ENCODE measurements around the gene LRRC19.

The LRRC19 gene

GRCh38 chr9:26995810-26996209 lies 9.7 kb downstream of the LRRC19 start:
- Histone ChIP-seq H3K27me3 (ENCODE audit: low read depth) (no peaks in the 10 kb centered on the region), H3K9me3 (no peaks in the 10 kb centered on the region), H3K4me3 (no peak overlapping the region), H3K4me1 (no peaks in the 10 kb centered on the region), H3K36me3 (replicated peaks) (no peaks in the 10 kb centered on the region)
- DNase-seq (ENCODE audit: low spot score in 2 of 2) = no peak
- in situ Hi-C loops (cut with MboI; ENCODE audit: low sequenced_read_pairs) = no loop called here

GRCh38 chr9:26983340-26983739 lies 22.1 kb downstream of the LRRC19 start:
- no peaks in the 10 kb centered on the region for H3K9me3 ChIP-seq
- H3K4me1 ChIP-seq = no peaks in the 10 kb centered on the region
- no peak for DNase-seq (ENCODE audit: low spot score in 2 of 2)
- peaks cover 10% of the 10 kb centered on the region for H3K36me3 ChIP-seq (replicated peaks)
- no peaks in the 10 kb centered on the region for H3K27me3 ChIP-seq (ENCODE audit: low read depth)
- in situ Hi-C loops (cut with MboI; ENCODE audit: low sequenced_read_pairs) = no loop called here
- no peak overlapping the region for H3K4me3 ChIP-seq

GRCh38 chr9:26975728-26976707 lies 29.5 kb downstream of the LRRC19 start:
- H3K4me3 ChIP-seq = no peak overlapping the region
- no peaks in the 10 kb centered on the region; the same call in none of the 2 replicates for H3K9me3 ChIP-seq
- peak in 1 of 2 experiments; percentile 18 for DNase-seq (ENCODE audit: low spot score in 2 of 2)
- peaks cover 3% of the 10 kb centered on the region; the same call in 1 of the 2 replicates for H3K4me1 ChIP-seq
- no peaks in the 10 kb centered on the region for H3K36me3 ChIP-seq (replicated peaks)
- H3K27me3 ChIP-seq (ENCODE audit: low read depth) = no peaks in the 10 kb centered on the region
- in situ Hi-C loops (cut with MboI; ENCODE audit: low sequenced_read_pairs) = no loop called here

DNA sequence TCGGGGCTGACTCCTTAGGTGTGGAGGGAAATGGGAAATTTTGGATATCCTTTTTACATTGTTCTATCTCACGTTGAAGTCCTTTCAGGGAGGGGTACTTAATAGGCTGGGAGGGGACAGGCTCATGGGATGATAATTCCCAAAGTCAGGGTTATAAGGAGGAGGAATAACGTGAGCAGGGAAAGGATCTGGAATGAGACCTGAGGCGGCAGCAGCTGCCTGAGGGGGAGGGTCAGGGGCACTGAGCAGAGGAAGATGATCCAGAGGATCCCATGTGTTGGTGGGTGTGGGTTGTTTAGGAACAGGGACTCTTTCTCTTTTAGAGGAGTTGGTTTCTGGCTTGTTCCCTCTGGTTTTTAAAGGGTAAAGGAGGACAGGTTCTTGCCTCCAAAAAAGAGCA lies 30.5 kb downstream of the LRRC19 start:
- in situ Hi-C loops (cut with MboI; ENCODE audit: low sequenced_read_pairs) = no loop called here
- Histone ChIP-seq H3K27me3 (ENCODE audit: low read depth) (no peaks in the 10 kb centered on the region), H3K4me1 (peaks cover 3% of the 10 kb centered on the region; the same call in 1 of the 2 replicates), H3K9me3 (no peaks in the 10 kb centered on the region; the same call in none of the 2 replicates), H3K36me3 (replicated peaks) (no peaks in the 10 kb centered on the region), H3K4me3 (no peak overlapping the region)
- no peak for DNase-seq (ENCODE audit: low spot score in 2 of 2)

- no peaks in the 10 kb centered on the region; the same call in none of the 2 replicates for H3K9me3 ChIP-seq
- in situ Hi-C loops (cut with MboI; ENCODE audit: low sequenced_read_pairs) = no loop called here
- DNase-seq (ENCODE audit: low spot score in 2 of 2) = no peak
- peaks cover 3% of the 10 kb centered on the region; the same call in 1 of the 2 replicates for H3K4me1 ChIP-seq
- no peaks in the 10 kb centered on the region for H3K27me3 ChIP-seq (ENCODE audit: low read depth)
- H3K4me3 ChIP-seq = no peak overlapping the region
- no peaks in the 10 kb centered on the region for H3K36me3 ChIP-seq (replicated peaks)
Measured at GRCh38 chr9:26973989-26974388, 31.5 kb downstream of the LRRC19 start.

- H3K36me3 ChIP-seq (replicated peaks) = no peaks in the 10 kb centered on the region
- H3K9me3 ChIP-seq = no peaks in the 10 kb centered on the region; the same call in none of the 2 replicates
- no peak for DNase-seq (ENCODE audit: low spot score in 2 of 2)
- H3K4me1 ChIP-seq = peaks cover 3% of the 10 kb centered on the region; the same call in 1 of the 2 replicates
- in situ Hi-C loops (cut with MboI; ENCODE audit: low sequenced_read_pairs) = no loop called here
- H3K27me3 ChIP-seq (ENCODE audit: low read depth) = no peaks in the 10 kb centered on the region
- no peak overlapping the region for H3K4me3 ChIP-seq
Measured at GRCh38 chr9:26971721-26972120, 33.8 kb downstream of the LRRC19 start.

GRCh38 chr9:26956860-26957233 lies 48.6 kb downstream of the LRRC19 start:
- Histone ChIP-seq H3K27me3 (ENCODE audit: low read depth) (no peaks in the 10 kb centered on the region), H3K4me3 (peak overlapping the region; percentile 44), H3K36me3 (replicated peaks) (no peaks in the 10 kb centered on the region), H3K9me3 (no peaks in the 10 kb centered on the region), H3K4me1 (peaks cover 11% of the 10 kb centered on the region)
- in situ Hi-C loops (cut with MboI; ENCODE audit: low sequenced_read_pairs) = no loop called here
- no peak for DNase-seq (ENCODE audit: low spot score in 2 of 2)

DNA sequence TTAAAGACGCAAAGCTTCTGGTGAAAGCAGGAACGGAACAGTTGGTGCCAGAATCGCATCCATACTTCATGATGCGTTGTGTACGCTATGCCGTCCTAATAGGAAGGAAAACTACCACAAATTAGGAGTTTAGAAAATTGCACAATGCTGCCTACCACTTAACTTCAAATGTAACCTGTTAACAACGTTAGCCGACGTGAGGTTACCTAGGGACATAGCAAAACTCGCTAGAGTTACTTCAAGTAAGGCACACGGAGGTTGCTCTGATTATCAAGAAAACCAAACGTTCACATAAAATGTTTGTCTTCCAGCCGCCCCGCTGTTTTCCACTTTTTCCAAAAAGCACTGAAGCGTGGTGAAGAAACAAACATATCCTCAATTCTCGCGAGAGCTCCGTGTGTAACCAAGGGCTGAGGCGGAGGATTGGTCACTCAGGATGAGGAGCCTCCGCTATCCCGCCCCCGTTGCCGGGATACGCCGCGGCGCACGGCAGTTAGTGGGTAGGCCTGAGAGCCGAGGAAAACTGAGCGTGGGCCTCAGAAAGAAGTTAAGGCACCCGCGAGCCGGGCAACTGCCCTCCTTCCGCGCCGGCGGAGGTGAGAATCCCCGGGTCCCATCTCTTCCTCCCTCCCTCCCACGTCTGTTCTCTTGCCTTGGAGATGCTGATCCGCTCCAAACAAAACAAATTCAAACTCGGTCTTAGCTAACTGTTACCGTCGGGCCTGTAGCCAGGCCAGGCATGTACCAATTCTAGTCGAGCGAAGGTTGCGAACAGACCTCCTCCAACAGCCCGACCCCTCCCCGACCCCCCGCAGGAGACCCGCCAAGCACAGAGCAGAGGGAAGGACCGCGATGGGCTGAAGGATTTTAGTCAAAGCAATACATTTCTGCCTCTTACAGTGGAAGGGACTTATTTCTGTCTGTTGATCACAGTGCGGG lies 49.3 kb downstream of the LRRC19 start, which contains the start of gene IFT74:
IFT74 (plus strand) TSS at position 492 of the 939 bp plus-strand sequence. CDS start 5,556 bp downstream, outside the sequence.
- DNase-seq (ENCODE audit: low spot score in 2 of 2) = peak; percentile 94 to 96
- Histone ChIP-seq H3K9me3 (no peaks in the 10 kb centered on the region), H3K36me3 (replicated peaks) (no peaks in the 10 kb centered on the region), H3K4me1 (peaks cover 11% of the 10 kb centered on the region), H3K4me3 (peak within 1 kb of the TSS; percentile 44), H3K27me3 (ENCODE audit: low read depth) (no peaks in the 10 kb centered on the region)
- in situ Hi-C loops (cut with MboI; ENCODE audit: low sequenced_read_pairs) = no loop called here

DNA sequence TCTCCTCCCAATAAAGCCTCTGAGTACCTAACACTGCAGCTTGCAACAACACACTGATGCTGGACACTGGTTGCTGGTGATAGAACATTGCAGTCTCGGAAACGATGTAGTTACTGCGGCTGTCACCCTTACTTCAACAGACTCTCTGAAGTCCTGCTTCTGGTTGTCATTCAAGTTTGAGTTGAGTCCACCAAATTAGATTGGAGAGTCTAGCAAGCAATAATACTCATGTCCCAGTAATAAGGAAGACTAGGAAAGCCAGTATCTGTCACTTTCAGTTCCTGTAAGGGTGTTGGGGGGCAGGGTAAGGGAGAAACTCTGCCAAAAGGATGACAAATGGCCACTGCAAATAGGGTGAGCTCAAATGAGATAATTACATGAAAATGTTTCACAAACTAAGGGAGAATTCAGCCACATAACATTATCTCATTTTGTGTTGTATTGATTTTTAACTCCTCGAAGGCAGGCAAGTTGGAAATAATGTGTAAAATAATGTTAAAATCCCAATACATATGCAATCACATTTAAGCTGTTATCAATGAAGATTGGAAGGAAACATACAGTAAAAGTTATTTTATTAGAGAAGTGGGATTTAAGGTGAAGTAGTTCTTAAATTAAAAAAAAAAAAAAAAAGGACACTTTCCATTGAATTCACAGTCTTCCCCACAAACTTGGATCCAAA lies 50.1 kb downstream of the LRRC19 start:
- no peaks in the 10 kb centered on the region for H3K27me3 ChIP-seq (ENCODE audit: low read depth)
- peaks cover 11% of the 10 kb centered on the region for H3K4me1 ChIP-seq
- peak overlapping the region; percentile 44 for H3K4me3 ChIP-seq
- DNase-seq (ENCODE audit: low spot score in 2 of 2) = no peak
- in situ Hi-C loops (cut with MboI; ENCODE audit: low sequenced_read_pairs) = no loop called here
- no peaks in the 10 kb centered on the region for H3K36me3 ChIP-seq (replicated peaks)
- H3K9me3 ChIP-seq = no peaks in the 10 kb centered on the region

DNA sequence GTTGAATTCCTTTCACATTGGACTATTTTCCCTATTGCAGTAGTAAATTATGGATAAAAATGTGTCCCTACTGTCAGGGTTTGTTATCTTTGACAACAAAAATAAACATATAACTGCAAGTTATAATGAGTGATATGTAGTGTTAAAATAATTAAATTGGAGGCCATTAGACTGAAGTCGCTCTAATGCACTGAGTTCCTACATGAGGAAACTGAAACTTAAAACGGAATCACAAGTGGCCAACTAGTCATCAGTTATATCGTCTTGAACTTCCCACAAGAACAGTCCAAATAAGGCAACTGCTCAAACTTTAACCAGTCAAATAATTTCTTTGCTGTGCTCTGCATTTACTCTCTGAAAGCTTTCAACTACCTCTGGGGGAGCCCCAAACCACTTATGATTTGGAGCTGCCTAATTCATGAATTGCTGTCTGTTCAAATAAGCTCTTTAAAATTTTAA lies 51.4 kb downstream of the LRRC19 start:
- in situ Hi-C loops (cut with MboI; ENCODE audit: low sequenced_read_pairs) = no loop called here
- DNase-seq (ENCODE audit: low spot score in 2 of 2) = no peak

GRCh38 chr9:26951794-26952193 lies 53.7 kb downstream of the LRRC19 start:
- in situ Hi-C loops (cut with MboI; ENCODE audit: low sequenced_read_pairs) = no loop called here
- no peak overlapping the region for H3K4me3 ChIP-seq
- peaks cover 5% of the 10 kb centered on the region for H3K4me1 ChIP-seq
- H3K9me3 ChIP-seq = no peaks in the 10 kb centered on the region
- no peak for DNase-seq (ENCODE audit: low spot score in 2 of 2)
- no peaks in the 10 kb centered on the region for H3K27me3 ChIP-seq (ENCODE audit: low read depth)
- no peaks in the 10 kb centered on the region for H3K36me3 ChIP-seq (replicated peaks)

More for the DNA sequence above, 51.4 kb downstream of the LRRC19 start:
- peaks cover 11% of the 10 kb centered on the region for H3K4me1 ChIP-seq
- H3K9me3 ChIP-seq = no peaks in the 10 kb centered on the region
- H3K36me3 ChIP-seq (replicated peaks) = no peaks in the 10 kb centered on the region
- no peak overlapping the region for H3K4me3 ChIP-seq
- H3K27me3 ChIP-seq (ENCODE audit: low read depth) = no peaks in the 10 kb centered on the region

- Histone ChIP-seq H3K36me3 (replicated peaks) (no peaks in the 10 kb centered on the region), H3K9me3 (no peaks in the 10 kb centered on the region), H3K4me1 (peaks cover 4% of the 10 kb centered on the region), H3K4me3 (no peak overlapping the region), H3K27me3 (ENCODE audit: low read depth) (no peaks in the 10 kb centered on the region)
- no peak for DNase-seq (ENCODE audit: low spot score in 2 of 2)
- in situ Hi-C loops (cut with MboI; ENCODE audit: low sequenced_read_pairs) = no loop called here
Measured at GRCh38 chr9:26950521-26950920, 55.0 kb downstream of the LRRC19 start.

DNA sequence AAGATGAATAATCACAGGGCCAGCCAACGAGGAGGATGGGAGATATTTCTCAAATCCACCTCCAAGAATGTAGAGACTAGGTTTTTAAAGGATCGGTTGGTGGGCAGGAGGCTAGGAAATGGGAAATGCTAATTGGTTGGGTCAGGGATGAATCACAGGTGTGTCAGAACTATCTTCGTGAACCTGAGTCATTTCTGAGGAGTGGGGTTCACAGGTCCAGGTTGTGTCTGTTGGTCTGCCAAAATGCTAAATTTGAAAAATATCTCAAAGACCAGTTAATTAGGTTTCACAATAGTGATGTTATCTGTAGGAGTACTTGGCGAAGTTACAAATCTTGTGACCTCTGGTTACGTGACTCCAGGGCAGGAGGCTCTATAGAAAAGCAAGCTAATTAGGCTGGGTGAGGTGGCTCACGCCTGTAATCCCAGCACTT lies 55.8 kb downstream of the LRRC19 start:
- Histone ChIP-seq H3K4me1 (no peaks in the 10 kb centered on the region; the same call in 1 of the 2 replicates), H3K4me3 (no peak overlapping the region), H3K36me3 (replicated peaks) (no peaks in the 10 kb centered on the region), H3K9me3 (no peaks in the 10 kb centered on the region), H3K27me3 (ENCODE audit: low read depth) (no peaks in the 10 kb centered on the region)
- DNase-seq (ENCODE audit: low spot score in 2 of 2) = no peak
- in situ Hi-C loops (cut with MboI; ENCODE audit: low sequenced_read_pairs) = no loop called here
